H9 (cell line): ENCODE data around the gene NOP58. TPM values are rescaled to one million over a fixed set of nuclear protein-coding genes. Genes with fewer than 3 reads are reported as not detected.

ENCODE experiments used
- DNase-seq: peaks from one replicate; pipeline ENCODE4 v3.0.0-alpha.2; 2017
- H2AFZ ChIP-seq: one replicate; pipeline ENCODE4 v1.6.1; 2013; ENCODE audit warnings: mild to moderate bottlenecking, low read length, control low read depth, moderate library complexity
- H2AK5ac ChIP-seq: 2 replicates; pipeline ENCODE4 v1.6.1; 2013; ENCODE audit warnings: low read length, control low read depth, mixed read lengths; ENCODE audit not compliant: insufficient read length
- H2BK120ac ChIP-seq: one replicate; pipeline ENCODE4 v1.6.1; 2013; ENCODE audit warnings: low read depth, mild to moderate bottlenecking, low read length, control low read depth, inconsistent platforms; ENCODE audit not compliant: poor library complexity, severe bottlenecking
- H2BK12ac ChIP-seq: 2 replicates; pipeline ENCODE4 v1.6.1; 2013; ENCODE audit warnings: low read length, control low read depth, mixed read lengths, low read depth; ENCODE audit not compliant: insufficient read length
- H2BK15ac ChIP-seq: 2 replicates; pipeline ENCODE4 v1.6.1; 2013; ENCODE audit warnings: low read depth, low read length, control low read depth
- H2BK20ac ChIP-seq: one replicate; pipeline ENCODE4 v1.6.1; 2013; ENCODE audit warnings: low read depth, mild to moderate bottlenecking, low read length, control low read depth, inconsistent platforms; ENCODE audit not compliant: poor library complexity, severe bottlenecking
- H2BK5ac ChIP-seq: 2 replicates; pipeline ENCODE4 v1.6.1; 2013; ENCODE audit warnings: low read length, control low read depth, mixed read lengths; ENCODE audit not compliant: insufficient read length
- H3K14ac ChIP-seq: 2 replicates; pipeline ENCODE4 v1.6.1; 2013; ENCODE audit warnings: low read length, control low read depth; ENCODE audit not compliant: insufficient read depth
- H3K18ac ChIP-seq: 2 replicates; pipeline ENCODE4 v1.6.1; 2013; ENCODE audit warnings: low read depth, mild to moderate bottlenecking, mixed read lengths, low read length, control low read depth; ENCODE audit not compliant: insufficient read length
- H3K23ac ChIP-seq: 2 replicates; pipeline ENCODE4 v1.6.1; 2013; ENCODE audit warnings: low read length, control low read depth, mixed read lengths, low read depth; ENCODE audit not compliant: insufficient read length
- H3K23me2 ChIP-seq: 2 replicates; pipeline ENCODE4 v1.6.1; 2013; ENCODE audit warnings: low read depth, mild to moderate bottlenecking, mixed read lengths, low read length, control low read depth; ENCODE audit not compliant: insufficient read length, poor library complexity, severe bottlenecking
- H3K27ac ChIP-seq: 2 replicates; pipeline ENCODE4 v1.5.1; 2013; ENCODE audit warnings: low read length, control low read depth, mixed read lengths, low read depth; ENCODE audit not compliant: insufficient read length
- H3K27me3 ChIP-seq: 2 replicates; pipeline ENCODE4 v1.6.1; 2013; ENCODE audit warnings: low read length, control low read depth, inconsistent platforms; ENCODE audit not compliant: insufficient read depth
- H3K4ac ChIP-seq: 2 replicates; pipeline ENCODE4 v1.6.1; 2013; ENCODE audit warnings: low read depth, mild to moderate bottlenecking, control low read depth, inconsistent platforms, low read length, moderate library complexity
- H3K4me1 ChIP-seq: 2 replicates; pipeline ENCODE4 v1.6.1; 2013; ENCODE audit warnings: low read length, control low read depth, inconsistent platforms; ENCODE audit not compliant: insufficient read depth
- H3K4me2 ChIP-seq: 2 replicates; pipeline ENCODE4 v1.6.1; 2013; ENCODE audit warnings: low read length, control low read depth, mixed read lengths; ENCODE audit not compliant: insufficient read length, insufficient read depth
- H3K56ac ChIP-seq: 2 replicates; pipeline ENCODE4 v1.6.1; 2013; ENCODE audit warnings: low read depth, mild to moderate bottlenecking, mixed read lengths, low read length, control low read depth; ENCODE audit not compliant: insufficient read length
- H3K79me1 ChIP-seq: 2 replicates; pipeline ENCODE4 v1.6.1; 2013; ENCODE audit warnings: low read depth, mild to moderate bottlenecking, moderate library complexity, low read length, control low read depth, inconsistent platforms; ENCODE audit not compliant: insufficient read depth, poor library complexity, severe bottlenecking
- H3K79me2 ChIP-seq: 2 replicates; pipeline ENCODE4 v1.6.1; 2013; ENCODE audit warnings: low read length, control low read depth, inconsistent platforms; ENCODE audit not compliant: insufficient read depth
- H3K9ac ChIP-seq: 2 replicates; pipeline ENCODE4 v1.6.1; 2013; ENCODE audit warnings: low read length, control low read depth, mixed read lengths; ENCODE audit not compliant: insufficient read length; ENCODE audit errors: extremely low read depth
- H3K9me3 ChIP-seq: one replicate; pipeline ENCODE4 v1.6.1; 2013; ENCODE audit warnings: low read depth, low read length, inconsistent platforms; ENCODE audit not compliant: control insufficient read depth
- H3T11ph ChIP-seq: one replicate; pipeline ENCODE4 v1.6.1; 2013; ENCODE audit warnings: mild to moderate bottlenecking, low read length, control low read depth, inconsistent platforms
- H4K20me1 ChIP-seq: one replicate; pipeline ENCODE4 v1.6.1; 2013; ENCODE audit not compliant: control insufficient read depth, insufficient read length, insufficient read depth
- H4K5ac ChIP-seq: 2 replicates; pipeline ENCODE4 v1.6.1; 2013; ENCODE audit warnings: low read depth, mild to moderate bottlenecking, mixed read lengths, low read length, control low read depth; ENCODE audit not compliant: insufficient read length
- H4K8ac ChIP-seq: replicated peaks from 2 replicates; pipeline ENCODE4 v1.6.1; 2013; ENCODE audit warnings: low read length, control low read depth, mixed read lengths, low read depth; ENCODE audit not compliant: insufficient read length
- H4K91ac ChIP-seq: 2 replicates; pipeline ENCODE4 v1.6.1; 2013; ENCODE audit warnings: low read depth, mild to moderate bottlenecking, moderate library complexity, mixed read lengths, low read length, control low read depth; ENCODE audit not compliant: insufficient read length
- H3K27ac Mint-ChIP-seq, 3 experiments: 2 replicates in 2 of 3; 3 replicates in 1 of 3; pipeline ENCODE4 v1.8.0; 2020 to 2021; ENCODE audit warnings: mixed read lengths in 3 of 3, mild to moderate bottlenecking in 1 of 3, moderate library complexity in 1 of 3
- H3K27me3 Mint-ChIP-seq: 2 replicates; pipeline ENCODE4 v1.8.0; 2021; ENCODE audit warnings: low read depth, mild to moderate bottlenecking, moderate library complexity, mixed read lengths
- H3K36me3 Mint-ChIP-seq, 3 experiments: 2 replicates in 2 of 3; 3 replicates in 1 of 3; pipeline ENCODE4 v1.8.0; 2020 to 2021; ENCODE audit warnings: low read depth in 3 of 3, mixed read lengths in 3 of 3; ENCODE audit not compliant: insufficient read depth in 1 of 3
- H3K4me1 Mint-ChIP-seq, 2 experiments: 2 replicates each; pipeline ENCODE4 v1.8.0; 2020; ENCODE audit warnings: mixed read lengths in 2 of 2
- H3K4me3 Mint-ChIP-seq, 2 experiments: 2 replicates in 1 of 2; 3 replicates in 1 of 2; pipeline ENCODE4 v1.8.0; 2020 to 2021; ENCODE audit warnings: mild to moderate bottlenecking in 2 of 2, mixed read lengths in 2 of 2, moderate library complexity in 1 of 2
- H3K9me3 Mint-ChIP-seq, 2 experiments: 2 replicates in 1 of 2; 3 replicates in 1 of 2; pipeline ENCODE4 v1.8.0; 2020; ENCODE audit warnings: mild to moderate bottlenecking in 2 of 2, mixed read lengths in 2 of 2, moderate library complexity in 1 of 2
- CTCF ChIP-seq: fragments of 200-600 bp; sonication (generic); conservative IDR thresholded peaks from 3 replicates; pipeline ENCODE4 v1.8.0; 2021; ENCODE audit warnings: antibody characterized with exemption, mild to moderate bottlenecking
- WGBS: extraction: QIAGEN DNeasy Blood & Tissue Kit; methylation state at CpG from one replicate; pipeline ENCODE4 v1.1.7; 2013; ENCODE audit warnings: missing lambda C conversion rate, low lambda C conversion rate, mixed read lengths; ENCODE audit not compliant: insufficient read length; ENCODE audit errors: extremely low coverage; 5-methylcytosine and 5-hydroxymethylcytosine counted together
- total RNA-seq: library from RNA; stranded (reverse); gene quantifications from 2 replicates; pipeline ENCODE4 v1.2.1, GENCODE V29; 2021

The NOP58 gene
- total RNA-seq, 1 experiment from 2014 or later, result 168 TPM

- H3K56ac ChIP-seq, result no peak overlapping the region
- no peak overlapping the region for H3K23ac ChIP-seq
- H2BK5ac ChIP-seq, result no peak overlapping the region
- no peaks in the 10 kb centered on the region for H3K9me3 ChIP-seq
- no peak overlapping the region for H3K27ac ChIP-seq
- H3K36me3 Mint-ChIP-seq, result no peaks in the 10 kb centered on the region
- H2AFZ ChIP-seq, result no peak overlapping the region
- no peaks in the 10 kb centered on the region; the same call in 1 of the 2 replicates for H3K27me3 Mint-ChIP-seq
- H3K27ac Mint-ChIP-seq, result no peak overlapping the region
- no peaks in the 10 kb centered on the region for H3K79me1 ChIP-seq
- no CpG with 5 or more reads among the region's 2 CpGs for WGBS
- H3K79me2 ChIP-seq, result no peaks in the 10 kb centered on the region
- H3T11ph ChIP-seq, result no peak overlapping the region
- TF ChIP-seq CTCF, result no peak
- H2BK20ac ChIP-seq, result no peak overlapping the region
- no peak overlapping the region for H3K14ac ChIP-seq
- no peak overlapping the region for H3K4me2 ChIP-seq
- DNase-seq, result no peak
- no peaks in the 10 kb centered on the region for H3K23me2 ChIP-seq
- no peaks in the 10 kb centered on the region for H3K9me3 Mint-ChIP-seq
- no peak overlapping the region for H3K9ac ChIP-seq
- peaks cover 2% of the 10 kb centered on the region in 2 experiments; a peak in 2 of 4 replicates for H3K4me1 Mint-ChIP-seq
- no peak overlapping the region for H2BK15ac ChIP-seq
- no peak overlapping the region for H2BK120ac ChIP-seq
- H2AK5ac ChIP-seq, result no peak overlapping the region
- no peaks in the 10 kb centered on the region for H3K4me1 ChIP-seq
- no peak overlapping the region for H3K4me3 Mint-ChIP-seq
- no peak overlapping the region for H3K18ac ChIP-seq
- no peak overlapping the region for H4K5ac ChIP-seq
- no peak overlapping the region for H4K91ac ChIP-seq
- no peak overlapping the region for H3K4ac ChIP-seq
- no peaks in the 10 kb centered on the region for H4K20me1 ChIP-seq
- no peaks in the 10 kb centered on the region for H3K27me3 ChIP-seq
- no peak overlapping the region for H2BK12ac ChIP-seq
- H4K8ac ChIP-seq, result no peak overlapping the region
These were observed 71.6 kb downstream of the NOP58 start for GRCh38 chr2:202337151-202337550.
